NCI-H510A (cell line): ENCODE results near the gene GABRA4.

ENCODE experiments used
- DNase-seq: peaks from one replicate; lab custom pipeline; 2025; lab: John Stamatoyannopoulos, UW

Gene GABRA4

GRCh38 chr4:46927201-46927600 lies 66.2 kb downstream of the GABRA4 start:
- DNase-seq = no peak

- DNase-seq = no peak
These were observed 68.4 kb downstream of the GABRA4 start for GRCh38 chr4:46924789-46925529.

GRCh38 chr4:46922205-46922604 lies 71.2 kb downstream of the GABRA4 start:
- DNase-seq = no peak

GRCh38 chr4:46909078-46909477 lies 84.3 kb downstream of the GABRA4 start, which contains the start of gene COX7B2:
TSS of gene COX7B2 (minus strand) at chr4:46909245. CDS start at chr4:46735192, 174,053 bp downstream.
- no peak for DNase-seq

GRCh38 chr4:46908148-46908547 lies 85.2 kb downstream of the GABRA4 start:
- no peak for DNase-seq

- no peak for DNase-seq
These were observed 93.3 kb downstream of the GABRA4 start for GRCh38 chr4:46900082-46900481.

GRCh38 chr4:46894826-46895225 lies 98.6 kb downstream of the GABRA4 start:
- no peak for DNase-seq

- DNase-seq = no peak
These were observed 103.3 kb downstream of the GABRA4 start for GRCh38 chr4:46890056-46890455.

GRCh38 chr4:46889410-46889809 lies 104.0 kb downstream of the GABRA4 start:
- DNase-seq = no peak

- no peak for DNase-seq
These were observed 106.7 kb downstream of the GABRA4 start for GRCh38 chr4:46886711-46887110.

GRCh38 chr4:46878641-46879040 lies 114.7 kb downstream of the GABRA4 start:
- DNase-seq = no peak

GRCh38 chr4:46874811-46875210 lies 118.6 kb downstream of the GABRA4 start:
- no peak for DNase-seq

- no peak for DNase-seq
These were observed 123.0 kb downstream of the GABRA4 start for GRCh38 chr4:46870411-46870810.
